Activated CD8-positive, alpha-beta memory T cell treated with anti-CD3 and anti-CD28 coated beads, Interleukin-2, amount 10 ng/mL, durations not matched to agents 7 days and 5 days (primary cell): ENCODE measurements around the gene OTUB2. TPM values are rescaled to one million over a fixed set of nuclear protein-coding genes. Genes with fewer than 3 reads are reported as not detected.

Source experiments
- ATAC-seq: fragments of 150-1000 bp; cut with Tn5 transposase; one replicate; pipeline ENCODE4 v1.10.0; 2021; ENCODE audit warnings: moderate library complexity
- CTCF ChIA-PET: fragments of 350-600 bp; sonication (Branson Sonifier 250); formaldehyde crosslinking; loops from one replicate; lab custom pipeline; 2021; ENCODE audit warnings: antibody characterized with exemption; lab: Charles Lee
- DNase-seq: peaks from one replicate; pipeline ENCODE4 v3.0.0-alpha.2; 2020
- H3K27ac Mint-ChIP-seq: one replicate; pipeline ENCODE4 v1.8.0; 2021; ENCODE audit warnings: mild to moderate bottlenecking, mixed read lengths
- H3K27me3 Mint-ChIP-seq: one replicate; pipeline ENCODE4 v1.8.0; 2021; ENCODE audit warnings: mixed read lengths
- H3K36me3 Mint-ChIP-seq: one replicate; pipeline ENCODE4 v1.8.0; 2021; ENCODE audit warnings: mild to moderate bottlenecking, mixed read lengths
- H3K4me1 Mint-ChIP-seq: one replicate; pipeline ENCODE4 v1.8.0; 2021; ENCODE audit warnings: mixed read lengths
- H3K4me3 Mint-ChIP-seq: one replicate; pipeline ENCODE4 v1.8.0; 2021; ENCODE audit warnings: mild to moderate bottlenecking, moderate library complexity, mixed read lengths
- H3K9me3 Mint-ChIP-seq: one replicate; pipeline ENCODE4 v1.8.0; 2022; ENCODE audit warnings: low read depth, mixed read lengths
- total RNA-seq, 2 experiments: library from RNA; stranded (reverse); gene quantifications; one replicate each; pipeline ENCODE4 v1.2.3, GENCODE V29; 2021

Gene OTUB2
- total RNA-seq, 2 experiments from 2014 or later, result 3.4 to 4.2 TPM

GRCh38 chr14:94027566-94028449 lies 1.7 kb downstream of the OTUB2 start:
- Mint-ChIP-seq H3K27ac (peak overlapping the region; percentile 68), H3K4me3 (peak overlapping the region; percentile 54), H3K9me3 (no peaks in the 10 kb centered on the region), H3K36me3 (no peaks in the 10 kb centered on the region), H3K4me1 (peaks cover 41% of the 10 kb centered on the region), H3K27me3 (no peaks in the 10 kb centered on the region)
- CTCF ChIA-PET, result interaction anchor here (0.7 to 9.8 kb wide), 7 partner anchors 8 to 109 kb away, joined by 3 to 87 read pairs (median 7); no protein-coding TSS in a partner anchor
- ATAC-seq, result no peak
- DNase-seq, result no peak

DNA sequence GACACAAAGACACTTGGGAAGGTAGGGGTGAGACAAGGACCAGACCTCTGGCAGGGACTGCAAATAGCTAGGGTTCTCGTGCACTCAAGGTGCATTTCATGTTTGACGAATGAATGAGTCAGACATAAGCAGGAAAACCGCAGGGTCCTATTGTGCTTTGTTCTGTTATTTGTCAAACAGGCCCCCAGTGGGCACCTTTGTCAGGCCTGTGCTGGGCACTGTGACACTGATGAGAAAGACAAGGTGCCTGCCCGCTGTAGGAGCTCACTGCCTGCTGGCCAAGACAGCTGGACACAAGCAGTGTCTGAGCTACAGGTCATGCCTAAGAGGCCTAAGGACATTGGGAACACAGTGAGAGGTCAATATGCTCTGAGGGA lies 2.3 kb downstream of the OTUB2 start:
- DNase-seq, result peak; percentile 68
- ATAC-seq, result peak; percentile 12
- H3K9me3 Mint-ChIP-seq, result no peaks in the 10 kb centered on the region
- CTCF ChIA-PET, result interaction anchor here (0.7 to 9.8 kb wide), 10 partner anchors 8 to 108 kb away, joined by 3 to 87 read pairs (median 4); partner anchors contain the start of gene IFI27L1
- H3K27ac Mint-ChIP-seq, result peak overlapping the region; percentile 68
- no peaks in the 10 kb centered on the region for H3K36me3 Mint-ChIP-seq
- peaks cover 35% of the 10 kb centered on the region for H3K4me1 Mint-ChIP-seq
- H3K27me3 Mint-ChIP-seq, result no peaks in the 10 kb centered on the region
- peak overlapping the region; percentile 36 for H3K4me3 Mint-ChIP-seq

GRCh38 chr14:94029265-94029664 lies 3.1 kb downstream of the OTUB2 start:
- no peak for DNase-seq
- Mint-ChIP-seq H3K36me3 (no peaks in the 10 kb centered on the region), H3K27ac (peak overlapping the region; percentile 68), H3K4me3 (no peak overlapping the region), H3K4me1 (peaks cover 31% of the 10 kb centered on the region), H3K27me3 (no peaks in the 10 kb centered on the region), H3K9me3 (no peaks in the 10 kb centered on the region)
- ATAC-seq, result no peak
- CTCF ChIA-PET, result interaction anchor here (0.8 to 9.8 kb wide), 4 partner anchors 25 to 107 kb away, joined by 3 to 87 read pairs (median 8); no protein-coding TSS in a partner anchor

- DNase-seq (no peak), ATAC-seq (no peak)
- Mint-ChIP-seq H3K27ac (no peak overlapping the region), H3K4me3 (no peak overlapping the region), H3K9me3 (no peaks in the 10 kb centered on the region), H3K4me1 (peaks cover 31% of the 10 kb centered on the region), H3K36me3 (no peaks in the 10 kb centered on the region), H3K27me3 (no peaks in the 10 kb centered on the region)
- CTCF ChIA-PET, result interaction anchor here (1.2 to 9.8 kb wide), 2 partner anchors 90 to 91 kb away, joined by 4 to 87 read pairs; no protein-coding TSS in a partner anchor
Observed at GRCh38 chr14:94029671-94030203, 3.6 kb downstream of the OTUB2 start.

DNA sequence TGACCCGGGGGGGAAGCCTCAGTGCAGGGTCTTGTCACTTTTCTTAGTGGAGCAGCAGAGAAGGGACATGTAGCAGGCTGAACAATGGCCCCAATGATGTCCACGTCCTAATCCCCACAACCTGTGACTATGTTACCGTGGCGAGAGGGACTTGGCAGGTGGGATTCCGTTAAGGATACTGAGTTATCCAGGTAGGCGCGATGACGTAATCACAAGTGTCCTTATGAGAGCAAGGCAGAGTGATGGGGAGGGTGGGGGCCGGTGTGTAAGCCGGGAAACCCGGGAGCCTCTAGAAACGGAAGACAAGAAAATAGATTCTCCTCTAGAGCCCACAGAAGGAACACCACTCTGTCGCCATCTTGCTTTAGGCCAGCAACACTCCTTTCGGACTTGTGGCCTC lies 4.4 kb downstream of the OTUB2 start:
- ATAC-seq (no peak), DNase-seq (no peak)
- no peak overlapping the region for H3K4me3 Mint-ChIP-seq
- no peak overlapping the region for H3K27ac Mint-ChIP-seq
- peaks cover 31% of the 10 kb centered on the region for H3K4me1 Mint-ChIP-seq
- H3K27me3 Mint-ChIP-seq, result no peaks in the 10 kb centered on the region
- H3K9me3 Mint-ChIP-seq, result no peaks in the 10 kb centered on the region
- CTCF ChIA-PET, result interaction anchor here (1.2 kb wide), 1 partner anchor 91 kb away, joined by 4 read pairs; no protein-coding TSS in a partner anchor
- H3K36me3 Mint-ChIP-seq, result no peaks in the 10 kb centered on the region

GRCh38 chr14:94031161-94031882 lies 5.2 kb downstream of the OTUB2 start:
- no peak overlapping the region for H3K27ac Mint-ChIP-seq
- no peaks in the 10 kb centered on the region for H3K9me3 Mint-ChIP-seq
- H3K36me3 Mint-ChIP-seq, result no peaks in the 10 kb centered on the region
- peaks cover 24% of the 10 kb centered on the region for H3K4me1 Mint-ChIP-seq
- DNase-seq (no peak), ATAC-seq (no peak)
- H3K27me3 Mint-ChIP-seq, result no peaks in the 10 kb centered on the region
- H3K4me3 Mint-ChIP-seq, result no peak overlapping the region
- CTCF ChIA-PET, result interaction anchor here (7.2 kb wide), 1 partner anchor 99 kb away, joined by 90 read pairs; the partner anchor contains the start of gene IFI27L2

DNA sequence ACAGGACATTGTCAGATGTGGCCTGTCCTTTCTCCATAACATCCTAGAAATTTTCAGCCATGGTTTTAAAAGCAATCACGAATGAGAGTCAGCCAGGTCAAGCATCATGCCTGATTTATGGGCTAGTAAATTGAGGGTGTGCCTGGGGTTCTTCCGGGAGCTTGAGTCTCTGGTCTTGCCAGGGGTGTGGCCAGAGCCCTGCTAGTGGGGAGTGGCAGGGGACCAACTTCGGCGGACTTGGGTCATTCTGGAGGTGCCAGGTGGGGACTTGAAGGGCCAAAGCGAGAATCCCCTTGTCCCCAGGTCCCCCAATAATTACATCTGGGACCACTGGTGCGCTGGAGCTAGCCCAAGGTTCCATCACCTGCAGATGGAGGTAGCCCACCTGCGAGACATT lies 5.7 kb downstream of the OTUB2 start:
- Mint-ChIP-seq H3K4me1 (peaks cover 28% of the 10 kb centered on the region), H3K4me3 (no peak overlapping the region), H3K9me3 (no peaks in the 10 kb centered on the region), H3K27ac (no peak overlapping the region), H3K27me3 (no peaks in the 10 kb centered on the region), H3K36me3 (no peaks in the 10 kb centered on the region)
- DNase-seq (no peak), ATAC-seq (no peak)
- CTCF ChIA-PET, result interaction anchor here (7.2 to 8.3 kb wide), 2 partner anchors 99 to 105 kb away, joined by 90 to 150 read pairs; partner anchors contain the start of gene IFI27L2

DNA sequence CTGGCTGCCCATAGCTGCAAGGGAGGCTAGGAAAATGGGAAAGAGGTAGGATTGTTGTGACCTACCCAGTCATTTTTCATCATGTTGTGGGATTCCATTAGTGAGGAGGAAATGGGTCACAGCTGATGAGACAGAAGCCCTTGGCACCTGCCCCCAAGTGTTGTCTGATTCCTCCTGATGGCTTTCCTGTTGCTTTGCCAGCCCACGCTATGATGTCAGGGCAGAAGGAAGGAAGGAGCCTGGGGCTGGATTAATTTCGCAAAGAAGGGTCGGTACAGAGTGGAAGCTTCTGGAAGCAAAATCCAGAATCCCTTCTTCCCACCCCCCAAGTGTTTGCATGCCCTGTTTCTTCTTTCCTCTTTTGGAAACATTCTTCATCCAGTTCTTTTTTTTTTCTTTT lies 8.7 kb downstream of the OTUB2 start:
- no peak for ATAC-seq
- H3K4me1 Mint-ChIP-seq, result peaks cover 5% of the 10 kb centered on the region
- no peak for DNase-seq
- H3K36me3 Mint-ChIP-seq, result no peaks in the 10 kb centered on the region
- no peak overlapping the region for H3K27ac Mint-ChIP-seq
- H3K27me3 Mint-ChIP-seq, result no peaks in the 10 kb centered on the region
- no peak overlapping the region for H3K4me3 Mint-ChIP-seq
- CTCF ChIA-PET, result interaction anchor here (0.9 to 8.3 kb wide), 15 partner anchors 9 to 147 kb away, joined by 3 to 150 read pairs (median 15); partner anchors contain the start of genes IFI27L2 and OTUB2
- H3K9me3 Mint-ChIP-seq, result no peaks in the 10 kb centered on the region

DNA sequence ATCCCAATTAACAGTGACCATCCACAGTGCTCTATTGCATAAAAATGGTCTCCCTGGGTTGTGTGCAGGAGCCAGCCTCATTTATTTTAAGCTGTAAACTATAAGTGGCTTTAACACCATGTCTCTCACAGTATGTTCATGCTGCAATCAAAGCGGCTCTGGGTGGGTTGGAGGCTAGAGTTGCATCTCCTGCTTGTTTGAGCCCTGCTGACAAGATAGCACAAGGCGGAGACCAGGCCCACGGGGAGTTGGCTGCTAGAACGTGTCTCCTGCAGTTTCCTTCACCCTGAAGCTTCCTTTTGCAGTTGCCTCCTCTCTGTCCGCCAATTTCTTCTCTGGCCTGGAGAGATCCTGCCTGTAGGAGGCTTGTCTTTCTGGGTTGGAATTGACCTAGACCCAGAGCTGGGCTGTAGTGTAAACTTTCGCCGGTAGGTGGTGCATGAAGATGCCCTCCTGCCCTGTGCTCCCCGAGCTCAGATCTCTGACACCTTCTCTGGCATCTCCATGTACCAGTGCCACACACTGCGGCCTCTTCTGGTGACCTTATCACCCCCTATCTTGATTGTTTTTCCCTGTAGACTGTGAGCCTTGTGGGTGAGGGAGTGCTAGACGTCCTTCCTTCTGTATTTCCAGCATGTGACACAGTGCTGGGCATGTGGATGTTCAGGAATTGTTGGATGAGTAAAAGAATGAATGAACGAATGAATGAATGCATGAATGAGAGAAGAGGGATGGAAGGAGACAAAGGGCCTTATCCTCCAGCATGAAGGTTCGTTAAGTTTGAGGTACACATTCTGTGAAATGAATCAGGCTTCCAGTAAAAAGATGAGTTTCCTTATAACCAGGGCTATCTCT lies 10.4 kb downstream of the OTUB2 start:
- no peak overlapping the region for H3K4me3 Mint-ChIP-seq
- peaks cover 5% of the 10 kb centered on the region for H3K4me1 Mint-ChIP-seq
- no peaks in the 10 kb centered on the region for H3K36me3 Mint-ChIP-seq
- no peaks in the 10 kb centered on the region for H3K27me3 Mint-ChIP-seq
- no peaks in the 10 kb centered on the region for H3K9me3 Mint-ChIP-seq
- no peak overlapping the region for H3K27ac Mint-ChIP-seq
- peak; percentile 86 for DNase-seq
- ATAC-seq, result peak; percentile 97
- CTCF ChIA-PET, result interaction anchor here (0.6 to 8.3 kb wide), 38 partner anchors 9 to 512 kb away, joined by 3 to 150 read pairs (median 7); partner anchors contain the start of genes CCDC197, DDX24, IFI27L1 and IFI27L2

- H3K27me3 Mint-ChIP-seq, result no peaks in the 10 kb centered on the region
- H3K9me3 Mint-ChIP-seq, result no peaks in the 10 kb centered on the region
- H3K27ac Mint-ChIP-seq, result no peak overlapping the region
- no peak for DNase-seq
- CTCF ChIA-PET, result interaction anchor here (1.2 to 8.3 kb wide), 9 partner anchors 12 to 142 kb away, joined by 3 to 150 read pairs (median 28); partner anchors contain the start of genes DDX24, IFI27L1 and IFI27L2
- no peak overlapping the region for H3K4me3 Mint-ChIP-seq
- no peaks in the 10 kb centered on the region for H3K36me3 Mint-ChIP-seq
- no peak for ATAC-seq
- peaks cover 5% of the 10 kb centered on the region for H3K4me1 Mint-ChIP-seq
Observed at GRCh38 chr14:94037954-94038353, 11.8 kb downstream of the OTUB2 start.

GRCh38 chr14:94038510-94038909 lies 12.4 kb downstream of the OTUB2 start:
- no peak overlapping the region for H3K27ac Mint-ChIP-seq
- no peak overlapping the region for H3K4me3 Mint-ChIP-seq
- no peaks in the 10 kb centered on the region for H3K9me3 Mint-ChIP-seq
- ATAC-seq (no peak), DNase-seq (no peak)
- H3K27me3 Mint-ChIP-seq, result no peaks in the 10 kb centered on the region
- peaks cover 5% of the 10 kb centered on the region for H3K4me1 Mint-ChIP-seq
- H3K36me3 Mint-ChIP-seq, result no peaks in the 10 kb centered on the region
- CTCF ChIA-PET, result interaction anchor here (1.2 to 8.3 kb wide), 7 partner anchors 11 to 141 kb away, joined by 3 to 150 read pairs (median 45); partner anchors contain the start of gene IFI27L2
